Measurements from ENCODE around the gene MAML3.

MAML3 gene

DNA sequence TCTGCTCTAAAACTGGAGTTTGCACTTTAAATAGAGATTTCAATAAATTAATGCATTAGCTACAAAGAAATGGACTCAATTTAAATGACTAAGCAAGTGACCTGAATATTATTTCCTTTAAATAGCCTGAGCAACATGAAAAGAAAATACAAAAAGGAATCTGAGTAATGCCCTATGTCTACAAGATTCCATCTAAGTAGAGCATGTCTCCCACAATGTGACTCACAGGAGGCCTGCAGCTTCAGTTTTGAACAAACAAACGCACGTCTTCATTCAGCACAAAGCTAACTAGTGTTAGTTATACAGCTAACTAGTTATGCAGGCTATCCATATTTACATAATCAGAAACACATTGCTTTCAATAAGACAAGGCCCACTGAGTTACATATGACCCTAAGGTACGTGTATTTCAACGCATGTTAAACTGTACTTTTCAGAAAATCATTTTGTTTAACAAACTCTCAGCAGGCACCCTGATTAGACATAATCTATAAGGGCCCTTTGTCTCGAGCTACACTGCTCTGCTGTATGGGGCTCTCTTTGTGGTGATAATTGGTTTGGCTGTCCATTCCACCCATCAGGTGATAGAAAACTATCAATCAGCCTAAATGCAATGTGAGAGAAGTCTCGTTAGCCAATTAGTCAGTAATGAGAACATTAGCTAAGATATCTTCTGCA is 116.5 kb downstream of the MAML3 start:
- no peak for DNase-seq

DNA sequence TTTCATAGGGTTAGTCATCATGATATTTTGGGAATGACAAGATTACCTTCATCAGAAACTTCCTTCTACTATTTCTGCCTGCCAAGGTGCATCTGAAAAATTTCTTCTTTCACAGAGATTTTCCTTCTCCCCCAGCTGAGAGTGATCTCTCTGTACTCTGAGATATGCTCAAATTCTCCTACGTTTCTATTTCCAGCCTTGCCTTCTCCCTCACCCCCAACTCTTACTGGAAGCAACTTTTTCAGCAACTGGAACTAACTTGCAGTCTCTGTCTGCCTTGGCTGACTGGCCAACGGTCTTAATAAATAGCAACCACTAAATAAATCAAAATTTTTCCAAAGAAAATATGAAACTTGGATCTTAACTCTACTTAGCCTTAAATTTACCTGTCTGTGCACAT is 122.3 kb downstream of the MAML3 start:
- no peak for DNase-seq

DNA sequence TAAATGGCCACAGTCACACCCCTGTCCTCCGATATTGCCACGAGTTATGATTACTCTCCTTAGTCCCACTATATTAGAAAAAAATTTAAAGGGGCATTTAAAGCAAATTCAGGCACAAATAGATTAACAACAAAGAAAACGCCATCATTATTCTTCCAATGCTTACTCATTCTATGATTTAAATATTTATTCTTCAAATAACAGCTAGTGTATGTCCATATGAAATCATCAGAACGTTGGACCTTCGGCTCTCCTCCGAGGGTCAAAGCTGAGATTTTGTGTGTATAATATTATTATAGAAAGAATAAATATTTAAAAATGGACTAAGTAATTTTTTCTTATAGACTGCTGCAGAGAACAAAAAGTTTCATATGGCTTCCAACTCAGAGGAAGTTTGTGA is 122.9 kb downstream of the MAML3 start:
- DNase-seq, result no peak

GRCh38 chr4:140028676-140029517 is 125.1 kb downstream of the MAML3 start:
- no peak for DNase-seq

- no peak for DNase-seq
These were observed 125.9 kb downstream of the MAML3 start for GRCh38 chr4:140028101-140028500.

- no peak for DNase-seq
These were observed 126.9 kb downstream of the MAML3 start for GRCh38 chr4:140027101-140027500.

DNA sequence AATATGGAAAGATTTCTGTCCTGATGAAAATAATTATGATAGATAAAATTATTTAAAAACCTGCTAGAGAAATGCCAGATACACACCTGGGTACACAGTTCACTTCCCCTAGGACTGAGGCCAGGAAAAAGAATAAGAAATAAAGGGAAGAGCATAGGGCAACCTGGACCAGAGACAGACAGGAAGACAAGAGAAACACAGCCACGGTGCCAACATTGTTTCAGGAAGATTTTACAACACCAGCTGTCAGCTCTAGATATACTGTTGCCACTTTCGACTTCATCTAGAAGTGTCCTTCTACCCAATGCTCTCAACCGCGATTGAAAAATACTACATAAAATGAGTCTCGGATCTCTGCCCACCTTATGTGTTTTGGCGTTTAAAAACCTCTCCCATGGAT is 128.5 kb downstream of the MAML3 start:
- no peak for DNase-seq

- no peak for DNase-seq
These were observed 133.3 kb downstream of the MAML3 start for GRCh38 chr4:140020457-140021361.

DNA sequence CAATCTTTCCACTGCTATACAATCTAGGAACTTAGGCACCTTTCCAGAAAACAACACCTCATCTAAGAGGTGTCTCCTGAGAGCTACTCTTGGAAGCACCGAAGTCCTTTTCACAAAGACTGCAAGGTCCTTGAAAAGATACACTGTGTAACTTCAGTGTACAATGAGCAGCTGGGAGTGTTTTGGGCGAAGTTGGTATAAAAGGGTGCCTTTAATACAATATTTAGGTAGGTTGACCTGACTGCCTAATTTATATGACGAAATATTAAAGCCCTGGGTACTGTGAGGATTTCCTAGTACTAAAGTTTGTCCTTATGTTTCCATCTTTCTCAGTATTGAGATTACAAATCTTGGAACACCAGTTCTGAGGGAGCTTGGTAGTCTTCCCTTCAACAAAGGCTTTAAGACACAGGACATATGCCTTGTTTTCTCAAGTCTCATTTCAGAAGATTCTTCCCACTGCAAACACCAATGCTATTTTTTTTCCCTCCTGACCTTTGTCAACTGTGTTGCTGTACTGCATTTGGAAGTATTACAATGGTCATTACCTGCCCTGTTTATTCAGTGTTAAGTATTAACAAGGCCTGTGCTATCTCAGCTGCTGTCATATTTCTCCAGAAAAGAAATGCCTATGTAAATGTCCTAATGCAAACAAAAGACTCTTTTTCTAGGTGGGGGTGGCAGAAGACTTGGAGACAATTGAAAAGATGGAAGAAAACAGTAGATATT is 134.2 kb downstream of the MAML3 start:
- DNase-seq, result no peak

GRCh38 chr4:140018931-140019618 is 134.9 kb downstream of the MAML3 start:
- DNase-seq, result no peak

- DNase-seq, result no peak
These were observed 139.7 kb downstream of the MAML3 start for GRCh38 chr4:140014284-140014683.

DNA sequence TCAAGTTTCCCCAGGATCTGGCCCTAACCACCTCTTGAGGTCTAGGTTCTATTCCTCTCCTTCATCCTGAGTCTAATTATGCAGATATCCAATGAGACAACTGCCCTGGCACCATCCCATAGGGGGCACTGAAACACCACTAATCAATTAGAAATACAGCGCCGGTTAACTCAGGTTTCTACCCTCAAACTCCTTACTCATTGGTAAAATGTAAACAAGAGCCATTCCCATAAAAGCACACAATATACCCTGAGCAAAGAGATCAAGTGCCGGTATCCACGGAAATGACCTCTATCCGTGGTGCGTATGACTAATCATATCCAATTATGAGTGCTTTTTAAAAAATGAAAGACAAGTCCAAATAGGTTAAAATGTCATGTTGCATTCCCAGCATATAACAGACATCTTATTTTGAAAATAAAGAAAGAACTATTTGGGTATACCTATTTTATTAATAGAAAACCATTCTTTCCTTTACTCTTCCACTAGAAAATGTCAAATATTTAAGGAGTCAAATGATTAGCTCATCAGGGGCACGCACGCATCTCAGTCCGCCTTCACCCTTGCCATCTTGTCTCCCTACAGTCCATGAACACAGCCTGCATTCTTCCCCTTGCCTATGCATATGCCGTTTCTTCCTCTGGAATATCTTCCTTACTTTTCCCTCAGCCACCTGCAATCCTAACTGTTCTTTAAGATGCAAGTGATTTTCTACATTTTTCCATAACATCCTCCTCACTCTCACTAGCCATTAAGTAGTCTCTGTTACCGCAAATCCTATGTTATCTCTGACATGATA is 141.1 kb downstream of the MAML3 start:
- peak; percentile 81 for DNase-seq

- DNase-seq, result no peak
These were observed 148.3 kb downstream of the MAML3 start for GRCh38 chr4:140005699-140006098.

DNA sequence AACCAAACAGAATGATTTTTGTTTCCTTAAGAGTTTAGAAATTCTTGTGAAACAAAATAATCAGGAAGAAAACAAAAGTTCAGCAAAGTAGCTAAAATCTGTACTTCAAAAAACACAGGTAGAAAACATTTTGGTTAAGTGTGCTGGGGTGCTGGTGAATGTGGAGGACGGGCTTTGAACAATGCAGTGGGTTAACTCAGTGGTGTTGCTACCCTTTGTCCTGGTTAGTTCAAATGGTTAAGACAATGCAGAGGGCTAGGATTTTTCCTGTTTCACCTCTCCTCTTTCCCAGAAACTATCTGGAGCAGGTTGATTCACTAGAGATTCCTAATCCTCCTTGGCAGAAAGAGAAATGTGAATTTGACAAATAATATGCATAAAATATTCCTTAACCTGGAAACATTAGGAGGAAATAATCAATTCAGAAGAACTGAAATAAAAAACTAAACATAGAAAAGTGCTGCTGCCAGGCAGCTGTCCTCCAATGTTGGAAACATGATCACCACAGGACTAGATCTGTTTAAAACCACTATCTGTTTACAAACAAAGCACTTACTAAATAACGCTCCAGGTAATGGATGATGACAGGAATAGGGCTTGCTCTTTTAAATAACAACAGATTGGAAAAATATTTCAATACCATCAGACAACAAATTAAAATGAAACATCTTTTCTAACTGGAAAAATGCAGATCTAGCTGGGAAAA is 148.9 kb downstream of the MAML3 start:
- no peak for DNase-seq

- DNase-seq, result peak; percentile 53
These were observed 149.5 kb downstream of the MAML3 start for GRCh38 chr4:140004549-140004895.

DNA sequence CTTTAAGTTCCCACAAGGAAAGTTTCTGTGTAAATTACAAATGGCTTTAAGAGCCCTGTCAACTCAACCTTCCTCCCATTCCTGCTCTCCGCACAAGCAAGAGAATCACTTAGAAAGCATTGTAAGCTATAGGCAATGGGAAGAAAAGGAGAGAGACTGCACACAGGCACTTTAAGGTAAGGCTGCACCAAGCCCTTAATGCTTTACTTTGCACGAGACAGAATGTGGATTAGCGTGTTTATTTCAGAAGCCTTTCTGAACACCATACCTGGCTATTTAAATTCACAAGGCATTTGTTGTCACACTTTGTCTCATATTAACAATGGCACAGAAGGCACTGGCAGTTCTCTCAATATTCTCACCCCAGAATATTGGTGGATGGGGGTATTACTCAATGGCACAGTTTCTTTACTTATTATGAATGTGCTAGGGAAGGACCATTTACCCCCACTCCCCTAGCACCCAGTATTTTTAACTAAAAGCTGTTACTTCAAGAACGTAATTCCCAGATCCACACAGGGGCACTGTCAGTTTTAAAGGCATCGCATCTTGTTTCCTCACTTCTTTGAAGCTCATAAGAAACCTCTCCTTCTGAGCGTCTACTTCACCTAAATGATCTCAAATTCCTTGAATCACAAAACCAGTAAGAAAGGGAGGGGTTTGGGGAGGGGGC is 150.0 kb downstream of the MAML3 start:
- peak; percentile 43 for DNase-seq

GRCh38 chr4:140000232-140000631 is 153.8 kb downstream of the MAML3 start:
- DNase-seq, result no peak

GRCh38 chr4:139988863-139989765 is 164.9 kb downstream of the MAML3 start:
- peak; percentile 10 for DNase-seq

GRCh38 chr4:139987502-139987850 is 166.5 kb downstream of the MAML3 start:
- DNase-seq, result no peak
